GM19467 (cell line): ENCODE measurements around the gene TTC39B.
A peak's percentile ranks its signal among the peaks of the same experiment; 100 is the strongest.

Experiments used
- ATAC-seq: cut with Tn5 transposase; IDR thresholded peaks from one replicate; pipeline ENCODE4 v1.9.1; 2021; ENCODE audit warnings: mild to moderate bottlenecking, moderate library complexity; ENCODE audit not compliant: unreplicated experiment

Gene TTC39B

DNA sequence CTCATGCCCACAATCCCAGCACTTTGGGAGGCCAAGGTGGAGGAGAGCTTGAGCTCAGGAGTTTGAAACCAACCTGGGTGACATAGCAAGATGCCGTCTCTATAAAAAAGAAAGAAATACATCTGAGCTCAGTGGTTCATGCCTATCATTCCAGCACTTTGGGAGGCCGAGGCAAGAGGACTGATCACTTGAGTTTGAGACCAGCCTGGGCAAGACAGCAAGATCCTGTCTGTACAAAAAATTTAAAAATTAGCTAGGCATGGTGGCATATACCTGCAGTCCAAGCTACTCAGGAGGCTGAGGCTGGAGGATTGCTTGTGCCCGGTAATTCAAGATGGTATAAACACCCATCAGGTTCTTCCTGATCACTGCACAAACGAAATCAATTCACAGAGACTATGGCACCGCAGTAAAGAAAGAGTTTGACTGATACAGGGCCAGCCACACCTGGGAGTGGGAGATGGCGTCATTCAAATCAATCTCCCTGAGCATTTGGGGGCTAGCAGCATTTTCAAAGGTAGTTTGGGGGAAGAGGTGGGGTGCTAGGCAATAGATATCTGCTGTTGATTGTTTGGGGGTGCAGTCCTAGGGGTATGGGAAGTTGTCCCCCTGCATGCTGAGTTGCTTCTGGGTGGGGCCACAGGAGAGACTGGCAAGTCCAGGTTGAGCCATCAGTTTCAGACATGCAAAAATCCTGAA, 169.2 kb downstream of the TTC39B start:
- ATAC-seq: no peak

DNA sequence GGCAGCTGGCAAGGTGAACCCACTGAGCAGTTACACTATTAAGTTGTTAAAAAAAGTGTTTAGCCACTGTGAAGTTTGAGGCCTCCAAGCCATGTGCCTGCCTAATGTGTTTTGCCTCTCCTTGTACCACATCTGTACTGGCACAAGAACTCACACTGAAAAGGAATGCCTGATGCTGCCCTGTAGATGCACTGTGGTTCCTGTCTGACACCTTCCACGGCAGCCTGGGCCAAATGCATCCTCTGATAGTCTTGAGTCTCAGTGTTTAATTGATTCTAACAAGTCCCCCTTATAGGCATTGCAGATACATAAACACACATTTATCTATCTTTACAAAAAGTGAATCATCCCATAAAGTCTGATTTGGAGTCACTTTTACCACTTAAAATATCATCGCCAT, 169.9 kb downstream of the TTC39B start:
- no peak for ATAC-seq

DNA sequence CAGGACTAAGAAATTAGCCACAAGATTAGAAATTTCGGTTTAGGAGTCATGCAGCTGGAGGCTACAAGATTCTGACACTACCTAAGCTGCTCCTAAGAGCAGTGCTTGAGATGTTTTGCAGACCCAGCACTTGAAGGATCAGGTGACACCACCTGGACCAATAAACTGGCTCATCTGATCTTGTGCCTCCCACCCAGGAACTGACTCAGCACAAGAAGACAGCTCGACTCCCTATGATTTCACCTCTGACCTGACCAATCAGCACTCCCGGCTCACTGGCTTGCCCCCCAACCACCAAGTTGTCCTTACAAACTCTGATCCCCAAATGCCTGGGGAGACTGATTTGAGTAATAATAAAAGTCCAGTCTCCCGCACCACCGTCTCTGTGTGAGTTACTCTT, 170.4 kb downstream of the TTC39B start:
- ATAC-seq: no peak

DNA sequence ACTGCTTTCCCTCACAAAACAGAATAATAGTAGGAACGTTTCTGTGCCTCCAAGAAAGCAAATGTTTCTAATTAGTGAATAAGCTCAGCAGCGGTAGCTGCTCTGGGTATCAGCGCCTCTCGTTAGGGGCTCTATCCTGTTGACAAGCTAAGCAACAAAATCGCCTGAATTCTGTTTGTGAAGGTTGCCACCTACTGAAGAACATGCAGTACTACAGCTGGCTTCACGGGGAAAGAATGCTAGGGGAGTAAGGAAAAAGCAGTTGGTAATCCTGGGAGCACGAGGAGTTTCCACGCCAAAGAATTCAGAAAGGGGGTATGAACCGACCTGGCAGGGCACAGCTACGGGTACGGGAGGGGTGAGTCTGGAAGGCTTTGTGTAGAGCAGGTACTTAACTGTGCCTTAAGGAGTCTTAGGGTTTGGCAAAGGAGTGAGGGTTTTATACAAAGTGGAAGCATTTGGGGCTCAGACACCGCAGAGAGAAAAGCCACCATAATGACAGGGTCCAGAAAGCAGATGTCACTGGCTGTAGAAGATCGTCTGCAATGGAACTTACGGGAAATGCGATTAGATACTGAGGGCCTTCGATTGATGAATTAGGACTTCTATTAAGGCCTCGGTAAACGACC, 171.7 kb downstream of the TTC39B start:
- ATAC-seq: peak; percentile 92

DNA sequence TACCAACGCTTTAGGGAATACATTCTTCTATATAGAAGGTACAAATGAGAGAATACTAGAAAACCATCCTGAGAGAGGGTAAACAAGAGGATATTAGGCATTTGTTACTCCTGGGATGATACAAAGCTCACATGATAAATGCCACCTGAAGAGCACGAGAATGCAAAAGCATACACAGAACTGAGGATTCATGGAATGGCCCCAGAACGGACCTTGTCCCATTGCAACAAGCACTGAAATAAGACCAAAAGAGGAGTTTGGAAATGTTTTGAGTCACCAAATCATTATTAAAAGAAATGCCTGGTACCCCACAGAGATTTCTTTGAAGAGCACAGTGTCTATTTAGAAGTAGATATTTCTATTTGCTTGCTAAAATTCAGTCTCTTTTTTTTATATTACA, 173.5 kb downstream of the TTC39B start:
- no peak for ATAC-seq

DNA sequence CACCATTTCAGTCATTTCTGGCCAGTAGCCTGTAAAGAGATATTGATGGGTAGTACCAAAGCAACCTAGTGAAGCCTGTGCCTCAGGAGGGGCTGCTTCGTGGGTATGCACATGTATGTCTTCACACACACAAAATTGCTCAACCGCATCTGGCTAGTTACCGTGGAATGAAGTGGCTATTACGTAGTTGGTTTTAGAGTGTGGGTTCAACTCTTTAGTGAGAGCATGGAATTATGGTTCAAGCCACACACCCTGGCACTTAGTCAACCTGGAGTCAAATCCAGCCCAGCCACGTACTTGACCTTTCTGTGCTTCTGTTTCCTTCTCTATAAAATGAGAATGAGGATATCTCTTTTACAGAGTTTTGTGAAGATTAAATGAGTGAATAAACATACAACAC, 174.9 kb downstream of the TTC39B start:
- ATAC-seq: no peak

DNA sequence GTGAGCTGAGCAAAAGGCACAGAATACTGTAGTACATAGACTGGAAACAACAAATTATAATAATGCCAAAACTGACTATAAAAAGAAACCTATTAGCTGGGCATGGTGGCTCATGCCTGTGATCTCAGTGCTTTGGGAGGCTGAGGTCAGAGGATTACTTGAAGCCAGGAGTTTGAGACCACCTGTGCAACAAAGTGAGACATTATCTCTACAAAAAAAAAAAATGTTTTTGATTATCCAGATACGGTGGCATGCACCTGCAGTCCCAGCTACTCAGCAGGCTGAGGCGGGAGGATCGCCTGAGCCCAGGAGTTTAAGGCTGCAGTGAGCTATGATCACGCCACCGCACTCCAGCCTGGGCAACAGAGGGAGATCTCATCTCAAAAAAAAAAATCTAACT, 175.9 kb downstream of the TTC39B start:
- ATAC-seq: no peak

DNA sequence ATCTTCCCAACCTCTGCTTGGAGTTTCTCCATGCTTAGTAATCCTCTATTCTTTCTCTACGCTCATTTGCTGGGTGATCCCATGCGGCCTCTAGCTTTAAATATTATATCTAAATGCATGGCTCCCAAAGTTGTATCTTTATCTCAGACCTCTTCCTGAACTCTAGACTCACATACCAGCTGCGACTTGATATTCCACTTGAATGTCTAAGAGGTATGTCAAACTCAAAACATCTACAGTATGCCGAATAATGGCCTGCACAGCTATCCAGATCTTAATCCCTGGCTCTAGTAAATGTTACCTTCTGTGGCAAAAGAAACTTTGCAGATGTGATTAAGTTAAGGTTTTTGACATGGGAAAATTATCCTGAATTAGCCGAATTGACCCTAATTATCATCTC, 179.2 kb downstream of the TTC39B start:
- no peak for ATAC-seq

DNA sequence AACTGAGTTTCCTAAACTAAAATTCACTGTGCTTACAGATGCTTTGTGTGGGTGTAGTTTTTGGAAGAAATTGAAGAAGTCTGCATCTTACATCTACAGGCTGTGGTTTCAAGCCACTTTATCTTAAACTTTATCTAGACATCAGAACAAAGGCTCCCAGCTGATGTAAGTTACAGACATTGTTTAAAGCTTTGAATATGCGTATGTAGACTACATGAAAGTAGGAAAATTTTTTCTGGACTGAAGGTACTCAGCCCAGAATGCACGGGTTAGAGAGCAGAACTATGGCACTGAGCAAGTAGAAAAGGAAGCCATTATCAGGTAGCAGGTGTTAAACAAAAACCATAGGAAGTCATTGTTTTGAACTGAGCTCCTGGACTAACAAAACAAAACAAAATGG, 185.4 kb downstream of the TTC39B start:
- no peak for ATAC-seq

DNA sequence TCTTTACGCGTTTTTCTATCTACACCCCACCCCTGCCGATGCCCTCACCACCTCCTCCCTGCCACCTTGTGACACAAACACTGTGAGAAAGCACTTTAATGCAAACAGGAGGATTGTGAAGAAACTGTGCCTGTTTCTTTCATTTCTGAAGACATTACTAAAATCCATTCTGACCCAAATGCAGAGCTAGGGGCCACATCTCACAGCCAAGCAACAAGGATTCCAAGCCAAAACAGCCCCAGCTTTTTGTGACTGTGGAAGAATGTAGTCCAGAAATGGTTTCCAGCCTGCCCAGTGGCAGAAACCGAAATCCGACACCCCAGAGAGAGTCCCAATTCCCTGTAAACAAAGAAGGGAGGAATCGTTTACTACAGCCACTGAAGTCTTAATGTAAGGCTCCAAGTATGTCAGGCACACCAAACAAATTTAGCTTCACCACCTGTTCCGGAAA, 190.9 kb downstream of the TTC39B start:
- no peak for ATAC-seq

DNA sequence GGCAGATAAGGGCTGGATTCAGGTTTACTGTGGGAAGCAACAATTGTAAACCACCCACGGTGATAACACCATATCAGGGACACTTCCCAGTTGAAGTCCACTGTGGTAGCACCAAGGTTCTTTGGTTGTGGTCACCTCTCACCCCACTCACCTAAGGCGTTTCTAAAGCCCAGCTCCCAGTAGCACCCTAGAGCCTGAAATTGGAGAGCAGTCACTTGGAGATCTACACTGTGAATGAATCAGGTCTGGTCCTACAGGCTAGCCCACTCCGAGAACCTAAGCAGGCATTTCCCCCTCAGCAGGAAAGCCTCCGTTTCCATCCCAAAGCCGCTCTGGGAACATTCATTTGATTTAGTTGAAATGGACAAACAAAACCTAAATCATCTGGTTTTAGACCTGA, 191.3 kb downstream of the TTC39B start:
- ATAC-seq: no peak

DNA sequence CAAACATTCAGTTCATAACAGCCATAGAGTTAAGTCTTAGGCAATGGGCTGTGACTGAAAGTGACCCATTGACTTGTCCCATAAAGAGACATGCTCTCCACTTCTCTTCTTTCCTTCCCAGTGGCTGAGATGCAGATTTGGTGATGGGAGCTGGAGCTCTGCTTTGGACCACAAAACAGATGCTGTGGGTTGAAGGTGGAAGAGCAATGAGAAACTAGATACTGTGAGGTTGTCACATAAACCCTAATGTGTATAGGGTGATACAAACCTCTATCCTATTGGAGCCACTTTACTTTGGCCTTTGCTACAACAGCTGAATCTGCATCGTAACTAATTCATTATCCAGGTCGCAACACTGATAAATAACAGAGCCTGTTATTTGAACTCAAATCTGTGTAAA, 192.0 kb downstream of the TTC39B start:
- ATAC-seq: no peak
